Dendritic cell treated with granulocyte-macrophage colony-stimulating factor and Interleukin-4, amounts not matched to agents 40 ng/mL and 50 ng/mL, for 4 days (primary cell): Measurements from ENCODE around the gene FAM171A1.

Experiments
- H3K27ac Mint-ChIP-seq: one replicate; pipeline ENCODE4 v1.8.0; 2022; ENCODE audit warnings: mild to moderate bottlenecking, mixed read lengths
- H3K27me3 Mint-ChIP-seq: one replicate; pipeline ENCODE4 v1.8.0; 2022; ENCODE audit warnings: mild to moderate bottlenecking, mixed read lengths
- H3K36me3 Mint-ChIP-seq: one replicate; pipeline ENCODE4 v1.8.0; 2022; ENCODE audit warnings: low read depth, mixed read lengths
- H3K4me1 Mint-ChIP-seq: one replicate; pipeline ENCODE4 v1.8.0; 2022; ENCODE audit warnings: low read depth, mixed read lengths
- H3K4me3 Mint-ChIP-seq: one replicate; pipeline ENCODE4 v1.8.0; 2022; ENCODE audit warnings: mild to moderate bottlenecking, moderate library complexity, mixed read lengths
- H3K9me3 Mint-ChIP-seq: one replicate; pipeline ENCODE4 v1.8.0; 2022; ENCODE audit warnings: mixed read lengths
- intact Hi-C: fragments of 100-400 bp; cut with micrococcal nuclease; formaldehyde crosslinking; loops from one replicate; pipeline ENCODE4 v1.15.0; 2022

Gene FAM171A1

DNA sequence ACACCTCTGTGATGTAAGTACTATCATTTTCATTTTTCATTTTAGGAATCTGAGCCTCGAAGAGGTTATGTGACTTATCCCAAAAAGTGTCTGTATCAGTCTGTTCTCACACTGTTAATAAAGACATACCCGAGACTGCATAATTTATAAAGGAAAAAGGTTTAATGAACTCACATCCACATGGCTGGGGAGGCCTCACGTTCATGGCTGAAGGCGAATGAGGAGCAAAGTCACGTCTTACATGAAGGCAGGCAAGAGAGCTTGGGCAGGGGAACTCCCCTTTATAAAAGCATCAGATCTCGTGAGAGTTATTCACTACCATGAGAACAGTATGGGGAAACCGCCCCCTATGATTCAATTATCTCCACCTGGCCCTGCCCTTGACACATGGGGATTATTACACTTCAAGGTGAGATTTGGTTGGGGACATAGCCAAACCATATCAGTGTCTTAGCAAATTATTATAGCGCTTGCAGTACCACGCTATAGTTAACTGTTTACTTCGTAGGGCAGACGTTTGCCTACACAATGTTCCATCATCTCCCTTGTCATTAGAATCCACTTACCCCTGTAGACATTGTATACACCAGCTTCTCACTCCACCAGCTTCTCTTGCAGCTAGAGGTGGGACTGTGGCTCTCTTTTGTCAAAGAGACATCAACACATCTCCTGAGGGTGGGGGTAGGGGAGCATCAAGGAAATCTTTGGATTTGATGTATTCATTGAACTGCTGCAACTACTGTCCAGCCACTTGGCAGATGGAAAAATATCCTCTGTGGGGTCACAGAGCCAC, 187.2 kb downstream of the FAM171A1 start:
- Mint-ChIP-seq H3K36me3 (no peaks in the 10 kb centered on the region), H3K27ac (no peak overlapping the region), H3K4me1 (no peaks in the 10 kb centered on the region), H3K27me3 (peaks cover 37% of the 10 kb centered on the region), H3K9me3 (no peaks in the 10 kb centered on the region), H3K4me3 (no peak overlapping the region)
- intact Hi-C loops, result no loop called here

DNA sequence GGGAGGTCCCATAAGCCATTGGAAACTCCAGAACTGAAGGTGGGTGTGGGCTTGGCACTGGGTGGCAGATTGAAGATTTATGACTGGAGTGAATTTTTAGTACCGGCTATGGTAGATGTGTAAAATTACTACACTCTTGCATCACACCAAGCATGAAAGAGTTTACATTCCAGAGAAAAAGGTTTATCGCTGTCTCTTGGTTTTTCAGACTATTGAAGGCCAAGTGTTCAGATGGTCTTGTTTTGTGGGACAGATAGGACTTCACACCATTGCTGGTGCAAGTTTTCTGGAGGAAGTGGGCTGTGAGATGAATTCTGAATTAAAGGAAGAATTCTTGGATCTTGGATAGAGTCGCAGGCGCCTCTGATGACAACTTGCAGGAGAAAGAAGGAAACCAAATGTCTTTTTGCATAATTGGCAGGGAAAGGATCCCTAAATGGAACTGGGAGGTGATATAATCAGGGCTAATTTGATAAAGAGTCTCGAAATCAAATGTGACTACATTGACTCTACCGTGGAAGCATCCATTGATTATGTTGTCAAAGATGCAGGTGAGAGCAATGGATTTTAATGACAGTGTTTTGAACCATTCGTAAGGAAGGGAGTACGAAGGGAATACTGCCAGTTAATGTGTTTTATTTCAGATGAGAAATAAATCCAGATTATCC, 188.4 kb downstream of the FAM171A1 start:
- Mint-ChIP-seq H3K27me3 (peaks cover 37% of the 10 kb centered on the region), H3K4me1 (no peaks in the 10 kb centered on the region), H3K36me3 (no peaks in the 10 kb centered on the region), H3K9me3 (no peaks in the 10 kb centered on the region), H3K4me3 (no peak overlapping the region), H3K27ac (no peak overlapping the region)
- intact Hi-C loops, result no loop called here

DNA sequence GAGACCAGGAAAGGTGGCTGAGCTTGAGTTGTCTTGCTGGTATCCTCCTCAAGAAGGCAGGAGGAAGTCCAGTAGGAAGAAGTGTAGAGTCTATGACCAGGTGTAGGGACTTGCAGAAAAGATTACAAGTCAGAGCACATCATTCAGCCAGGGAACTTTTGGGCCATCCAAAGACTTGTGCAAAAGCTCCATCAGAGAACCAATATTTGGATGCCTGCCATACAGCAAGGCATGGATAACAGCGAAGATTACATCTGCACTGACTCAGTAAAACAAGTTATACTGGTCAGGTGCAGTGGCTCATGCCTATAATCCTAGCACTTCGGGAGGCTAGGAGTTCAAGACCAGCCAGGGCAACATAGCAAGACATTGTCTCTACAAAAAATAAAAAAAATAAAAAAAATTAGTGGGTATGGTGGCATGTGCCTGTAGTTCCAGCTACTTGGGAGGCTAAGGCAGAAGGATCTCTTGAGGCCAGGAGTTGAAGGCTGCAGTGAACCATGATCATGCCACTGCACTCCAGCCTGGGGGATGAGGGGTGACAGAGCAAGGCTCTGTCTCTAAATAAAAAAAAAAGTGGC, 189.4 kb downstream of the FAM171A1 start:
- intact Hi-C loops, result no loop called here
- Mint-ChIP-seq H3K27ac (no peak overlapping the region), H3K4me1 (no peaks in the 10 kb centered on the region), H3K36me3 (no peaks in the 10 kb centered on the region), H3K9me3 (no peaks in the 10 kb centered on the region), H3K4me3 (no peak overlapping the region), H3K27me3 (peaks cover 34% of the 10 kb centered on the region)

DNA sequence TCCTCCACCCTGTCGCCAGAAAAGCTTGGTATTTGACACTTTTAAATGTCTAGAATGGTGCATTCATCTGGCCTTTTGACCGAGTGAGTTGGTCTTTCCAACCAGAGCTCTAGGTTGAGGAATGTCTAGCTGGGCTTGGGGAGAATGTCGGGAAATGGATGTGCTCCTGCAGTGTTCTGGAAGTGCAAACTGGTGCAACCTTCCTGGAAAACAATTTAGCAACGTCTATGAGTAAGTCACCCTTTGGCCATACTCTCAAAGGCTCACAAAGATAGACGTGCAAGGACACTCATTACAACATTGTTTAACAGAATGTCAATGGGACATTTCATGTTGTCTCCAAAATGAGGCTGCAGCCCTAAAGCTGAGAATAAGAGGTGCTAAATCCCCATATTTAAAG, 190.4 kb downstream of the FAM171A1 start:
- Mint-ChIP-seq H3K9me3 (no peaks in the 10 kb centered on the region), H3K4me3 (no peak overlapping the region), H3K27ac (no peak overlapping the region), H3K36me3 (no peaks in the 10 kb centered on the region), H3K27me3 (peaks cover 28% of the 10 kb centered on the region), H3K4me1 (no peaks in the 10 kb centered on the region)
- intact Hi-C loops, result no loop called here

DNA sequence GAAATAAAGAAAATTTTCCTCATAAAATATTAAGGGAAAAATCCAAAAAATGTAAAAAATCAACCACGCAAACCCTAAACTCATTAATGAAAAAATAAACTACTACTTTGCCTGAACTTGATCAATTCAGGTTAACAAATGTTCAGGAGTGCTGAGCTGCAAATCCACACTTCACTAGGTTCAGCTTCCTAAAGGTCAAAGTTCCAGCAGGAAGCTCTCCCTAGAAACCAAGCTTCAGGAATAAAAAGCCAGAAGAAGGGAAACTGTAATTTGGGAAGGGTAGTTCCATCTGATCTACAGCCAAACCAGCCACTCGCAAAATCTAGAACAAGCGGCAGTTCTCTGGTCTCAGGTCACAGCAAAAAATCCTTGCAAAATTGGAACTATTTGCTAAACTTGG, 194.8 kb downstream of the FAM171A1 start:
- Mint-ChIP-seq H3K36me3 (no peaks in the 10 kb centered on the region), H3K27ac (no peak overlapping the region), H3K4me3 (no peak overlapping the region), H3K27me3 (peaks cover 25% of the 10 kb centered on the region), H3K4me1 (no peaks in the 10 kb centered on the region), H3K9me3 (no peaks in the 10 kb centered on the region)
- intact Hi-C loops, result no loop called here

DNA sequence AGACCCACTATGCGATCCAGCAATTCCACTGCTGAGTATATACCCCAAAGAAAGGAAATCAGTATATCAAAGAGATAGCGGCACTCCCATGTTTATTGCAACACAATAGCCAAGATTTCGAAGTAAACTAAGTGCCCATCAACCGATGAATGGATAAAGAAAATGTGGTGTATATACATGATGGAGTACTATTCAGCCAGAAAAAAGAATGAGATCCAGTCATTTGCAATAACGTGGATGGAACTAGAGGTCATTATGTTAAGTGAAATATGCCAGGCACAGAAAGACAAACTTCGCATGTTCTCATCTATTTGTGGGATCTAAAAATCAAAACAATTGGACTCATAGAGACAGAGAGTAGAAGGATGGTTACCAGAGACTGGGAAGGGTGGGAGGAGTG, 195.5 kb downstream of the FAM171A1 start:
- no peaks in the 10 kb centered on the region for H3K4me1 Mint-ChIP-seq
- no peak overlapping the region for H3K27ac Mint-ChIP-seq
- H3K4me3 Mint-ChIP-seq, result no peak overlapping the region
- no peaks in the 10 kb centered on the region for H3K36me3 Mint-ChIP-seq
- H3K9me3 Mint-ChIP-seq, result no peaks in the 10 kb centered on the region
- intact Hi-C loops, result no loop called here
- H3K27me3 Mint-ChIP-seq, result peaks cover 26% of the 10 kb centered on the region

DNA sequence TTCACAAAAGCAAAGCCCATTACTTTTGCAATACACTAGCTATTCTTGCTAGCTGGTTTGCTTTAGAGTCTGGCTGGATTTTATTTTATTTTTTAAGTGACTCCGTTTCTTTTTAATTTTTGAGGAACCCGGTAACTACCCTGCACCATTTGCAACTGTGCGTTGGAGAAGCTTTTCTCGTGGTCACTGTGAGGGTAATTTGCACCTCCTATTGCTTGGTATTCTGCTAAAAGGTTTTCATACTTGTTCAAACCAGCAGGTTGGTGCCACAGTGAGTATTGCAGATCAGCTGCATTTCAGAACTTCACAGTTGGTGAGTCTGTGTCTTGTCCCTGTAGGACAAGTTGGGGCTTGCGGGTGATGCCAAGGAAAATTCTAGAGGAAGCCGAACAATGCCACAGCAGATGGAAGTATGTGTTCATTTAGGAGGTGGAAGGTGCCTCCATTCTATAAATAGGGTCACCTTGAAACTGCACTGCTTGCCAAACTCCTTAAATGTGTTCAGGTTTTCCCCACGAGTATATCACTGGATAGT, 198.7 kb downstream of the FAM171A1 start:
- Mint-ChIP-seq H3K36me3 (peaks cover 11% of the 10 kb centered on the region), H3K27ac (no peak overlapping the region), H3K27me3 (peaks cover 42% of the 10 kb centered on the region), H3K4me1 (peaks cover 17% of the 10 kb centered on the region), H3K4me3 (no peak overlapping the region), H3K9me3 (no peaks in the 10 kb centered on the region)
- intact Hi-C loops, result no loop called here

DNA sequence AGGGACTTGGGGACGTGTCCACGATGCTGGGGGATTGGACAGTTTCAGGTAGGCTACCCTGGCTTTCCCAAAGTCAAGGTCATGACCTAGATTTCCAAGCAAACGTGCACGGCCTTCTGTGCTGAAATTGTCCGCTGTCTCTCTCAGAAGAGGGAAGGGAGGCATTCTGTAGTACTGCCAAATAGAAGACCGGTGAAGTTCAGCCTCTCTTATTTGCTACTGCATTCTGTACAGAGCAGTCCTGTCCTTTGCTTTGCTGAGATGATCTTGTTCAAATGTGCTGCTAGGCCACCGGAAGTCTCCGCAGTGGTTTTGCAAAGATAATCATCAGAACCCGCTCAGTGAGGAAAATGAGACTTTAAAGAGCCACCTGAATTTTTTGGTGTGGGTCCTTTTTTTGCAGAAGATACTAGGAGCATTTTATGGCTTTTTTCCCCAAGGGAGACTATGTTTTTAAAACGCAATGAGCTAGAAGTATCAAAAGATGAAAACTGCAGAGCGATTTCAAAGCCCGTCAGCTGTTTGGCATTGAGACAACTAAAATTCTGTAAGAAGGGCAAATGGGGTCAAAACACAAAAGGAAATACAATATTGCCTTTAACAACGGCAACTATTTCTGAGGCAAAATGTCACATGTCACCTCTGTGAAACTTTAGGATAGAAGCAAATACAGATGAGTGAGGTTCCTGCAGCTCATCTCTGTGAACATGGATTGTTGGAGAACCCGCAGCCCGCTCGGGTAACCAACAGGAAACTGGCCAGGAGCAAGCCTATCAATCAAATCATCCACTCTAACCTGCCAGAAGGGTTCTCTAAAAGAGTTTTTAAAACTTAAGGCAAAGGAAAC, 201.3 kb downstream of the FAM171A1 start:
- H3K4me3 Mint-ChIP-seq, result peak overlapping the region; percentile 1
- intact Hi-C loops, result loop anchor here (2.0 to 10.0 kb wide), 2 partner anchors 205 to 331 kb away; partner anchors contain the start of genes CDNF, HSPA14 and MSANTD7
- no peak overlapping the region for H3K27ac Mint-ChIP-seq
- peaks cover 50% of the 10 kb centered on the region for H3K27me3 Mint-ChIP-seq
- H3K4me1 Mint-ChIP-seq, result peaks cover 19% of the 10 kb centered on the region
- no peaks in the 10 kb centered on the region for H3K9me3 Mint-ChIP-seq
- H3K36me3 Mint-ChIP-seq, result peaks cover 11% of the 10 kb centered on the region

DNA sequence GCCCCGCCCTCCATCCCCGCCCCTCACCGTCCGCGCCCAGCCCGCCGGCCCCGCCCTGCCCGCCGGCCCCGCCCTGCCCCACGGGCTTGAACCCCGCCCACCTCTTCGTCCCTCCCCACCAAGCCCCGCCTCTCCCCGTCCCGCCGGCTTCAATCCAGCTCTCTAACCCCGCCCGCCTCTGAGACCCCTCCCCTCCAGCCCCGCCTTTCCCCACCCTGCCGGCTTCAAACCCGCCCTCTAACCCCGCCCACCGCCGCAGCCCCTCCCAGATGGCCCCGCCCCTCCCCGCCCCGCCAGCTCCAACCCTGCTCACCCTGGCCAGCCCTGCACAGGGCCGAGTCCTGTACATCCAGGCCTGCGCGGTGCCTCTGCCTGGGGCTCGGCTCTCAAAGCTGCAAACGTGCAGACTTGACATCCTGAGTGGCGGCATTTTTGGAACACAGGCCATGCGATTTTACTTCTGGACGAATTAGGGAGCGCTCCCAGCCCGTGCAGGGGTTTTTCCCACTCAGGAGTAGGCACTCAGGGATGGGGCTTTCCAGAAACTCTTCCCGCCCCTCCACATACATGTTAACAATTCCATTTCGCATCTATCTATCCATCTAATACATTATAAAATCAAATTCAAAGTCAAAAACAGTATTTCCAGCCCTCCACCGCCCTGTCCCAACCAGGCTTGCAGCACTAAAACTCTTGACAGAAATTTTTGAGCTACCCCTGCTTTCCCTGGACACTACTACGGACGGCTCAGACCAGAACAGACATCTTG, 202.1 kb downstream of the FAM171A1 start:
- Mint-ChIP-seq H3K36me3 (peaks cover 11% of the 10 kb centered on the region), H3K27ac (peak overlapping the region; percentile 82), H3K27me3 (peaks cover 48% of the 10 kb centered on the region), H3K9me3 (no peaks in the 10 kb centered on the region), H3K4me3 (peak overlapping the region; percentile 1), H3K4me1 (peaks cover 19% of the 10 kb centered on the region)
- intact Hi-C loops, result loop anchor here (2.0 to 10.0 kb wide), 2 partner anchors 204 to 330 kb away; partner anchors contain the start of genes CDNF, HSPA14 and MSANTD7

DNA sequence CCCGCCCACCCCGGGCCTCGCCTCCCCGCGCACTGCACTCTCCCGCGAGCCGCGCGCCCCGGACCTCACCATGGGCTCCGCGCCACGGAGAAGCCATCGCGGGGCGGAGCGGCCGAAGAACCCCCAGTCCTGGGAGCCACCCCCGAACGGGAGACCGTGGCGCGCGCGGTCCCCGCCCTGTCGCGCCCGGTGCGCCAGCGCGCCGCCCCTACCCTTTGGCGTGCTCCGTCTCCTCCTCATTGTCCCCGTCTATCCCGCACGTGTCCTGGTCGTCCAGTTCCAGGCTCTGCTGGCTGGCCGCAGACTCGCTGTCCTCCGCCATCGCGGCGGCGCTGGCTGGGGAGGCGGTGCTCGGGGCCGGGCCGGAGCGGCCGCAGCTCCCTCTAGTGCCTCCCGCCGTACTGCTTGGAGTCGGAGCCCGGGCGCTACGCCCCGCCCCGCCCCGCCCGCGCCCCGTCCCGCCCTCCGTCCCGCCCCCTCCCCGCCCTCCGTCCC, 202.8 kb downstream of the FAM171A1 start, which contains the start of gene NMT2:
Gene NMT2, minus strand, starts transcription at position 403 of the 495 bp plus-strand sequence. Its CDS starts 81 bp downstream, at position 322.
- peaks cover 11% of the 10 kb centered on the region for H3K36me3 Mint-ChIP-seq
- H3K4me1 Mint-ChIP-seq, result peaks cover 19% of the 10 kb centered on the region
- peak within 1 kb of the TSS; percentile 94 for H3K4me3 Mint-ChIP-seq
- intact Hi-C loops, result loop anchor here (2.0 to 10.0 kb wide), 2 partner anchors 204 to 330 kb away; partner anchors contain the start of genes CDNF, HSPA14 and MSANTD7
- H3K27ac Mint-ChIP-seq, result peak within 1 kb of the TSS; percentile 82
- peaks cover 48% of the 10 kb centered on the region for H3K27me3 Mint-ChIP-seq
- H3K9me3 Mint-ChIP-seq, result no peaks in the 10 kb centered on the region

DNA sequence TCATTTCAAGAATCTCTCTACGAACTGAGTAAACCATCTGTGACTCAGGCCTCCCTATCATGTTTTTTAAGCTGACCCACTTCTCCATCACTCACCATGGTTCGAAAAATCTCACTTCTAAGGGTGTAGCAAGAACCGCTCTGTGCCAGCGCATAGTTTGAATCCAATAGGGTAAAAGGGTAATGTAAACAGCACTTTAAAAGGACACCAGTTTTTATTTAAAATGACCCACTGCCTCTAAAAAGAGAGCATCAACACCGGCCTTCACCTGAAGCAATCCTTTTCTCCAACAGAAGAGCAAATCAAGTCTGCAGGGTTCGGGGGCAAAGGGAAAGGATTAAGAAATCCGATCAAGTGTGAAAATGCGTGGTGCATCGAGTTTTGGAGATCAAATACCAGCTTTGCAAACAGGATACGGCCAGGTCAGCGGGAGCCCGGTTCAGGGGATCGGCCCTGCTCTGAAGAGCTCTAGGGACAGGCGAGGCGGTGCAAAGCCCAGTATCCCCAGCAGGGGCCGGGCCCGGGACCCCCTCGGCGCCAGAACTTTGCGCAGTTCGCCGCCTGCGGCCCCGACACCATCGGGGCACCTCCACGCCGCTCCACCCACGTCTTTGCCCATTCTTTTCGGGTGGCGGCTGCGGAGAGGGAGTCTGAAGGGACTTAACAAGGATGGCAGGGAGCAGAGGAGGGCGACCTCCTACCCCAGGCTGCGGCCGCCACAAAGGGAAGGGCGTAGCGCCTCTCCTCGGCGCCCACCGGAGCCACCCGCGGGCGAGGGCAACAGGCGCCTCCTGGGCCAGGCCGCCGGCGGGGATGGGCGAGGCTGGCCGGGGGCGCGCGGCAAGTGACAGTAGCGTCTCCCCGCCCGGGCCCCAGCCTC, 203.4 kb downstream of the FAM171A1 start:
- intact Hi-C loops, result loop anchor here (2.0 to 10.0 kb wide), 2 partner anchors 203 to 329 kb away; partner anchors contain the start of genes CDNF, HSPA14 and MSANTD7
- peak overlapping the region; percentile 94 for H3K4me3 Mint-ChIP-seq
- peak overlapping the region; percentile 82 for H3K27ac Mint-ChIP-seq
- peaks cover 11% of the 10 kb centered on the region for H3K36me3 Mint-ChIP-seq
- H3K27me3 Mint-ChIP-seq, result peaks cover 43% of the 10 kb centered on the region
- H3K9me3 Mint-ChIP-seq, result no peaks in the 10 kb centered on the region
- H3K4me1 Mint-ChIP-seq, result peaks cover 19% of the 10 kb centered on the region

DNA sequence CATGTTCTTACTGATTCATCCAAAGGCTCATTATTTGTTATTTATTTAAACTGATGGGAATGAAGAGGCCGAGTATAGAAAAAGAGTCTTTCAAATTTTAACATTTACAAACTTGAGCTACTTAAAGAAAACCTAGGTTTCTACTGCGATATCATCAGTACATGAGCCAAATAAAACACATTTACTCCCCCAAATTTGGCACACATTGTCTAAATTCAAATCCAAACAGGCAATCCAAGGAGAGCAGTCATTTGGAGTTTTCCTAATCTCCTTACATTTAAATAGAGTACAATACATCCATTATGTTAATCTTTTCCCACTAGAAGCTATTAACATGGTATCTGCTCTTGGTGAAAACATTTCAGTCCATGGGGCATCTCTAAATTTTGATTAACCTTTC, 204.8 kb downstream of the FAM171A1 start:
- Mint-ChIP-seq H3K4me3 (no peak overlapping the region), H3K27ac (no peak overlapping the region), H3K4me1 (peaks cover 19% of the 10 kb centered on the region), H3K9me3 (no peaks in the 10 kb centered on the region), H3K27me3 (peaks cover 43% of the 10 kb centered on the region), H3K36me3 (peaks cover 11% of the 10 kb centered on the region)
- intact Hi-C loops, result loop anchor here (10.0 kb wide), 1 partner anchor 202 kb away; no protein-coding TSS in a partner anchor
